SK-N-SH (cell line): ENCODE data around the gene ZMPSTE24.

Experiments
- CTCF ChIP-seq: fragments of 200-600 bp; sonication (generic); IDR thresholded peaks from 2 replicates; pipeline ENCODE4 v1.6.1; 2017; ENCODE audit warnings: antibody characterized with exemption, mild to moderate bottlenecking, moderate library complexity
- MXI1 ChIP-seq: IDR thresholded peaks from 2 replicates; pipeline ENCODE4 v1.6.1; 2012; ENCODE audit warnings: mild to moderate bottlenecking, low read depth, low read length, improper control_type of control experiment
- PBX3 ChIP-seq: IDR thresholded peaks from 2 replicates; pipeline ENCODE4; 2012
- POLR2AphosphoS5 ChIP-seq: IDR thresholded peaks from 2 replicates; pipeline ENCODE4 v1.6.1; 2012; ENCODE audit warnings: low read depth, low read length
- RAD21 ChIP-seq: IDR thresholded peaks from 2 replicates; pipeline ENCODE4 v1.6.1; 2012; ENCODE audit warnings: mild to moderate bottlenecking, low read length

- TF ChIP-seq CTCF = no peak
- no peak for TF ChIP-seq PBX3
- no peak for TF ChIP-seq MXI1
- no peak for TF ChIP-seq RAD21
- TF ChIP-seq POLR2AphosphoS5 = no peak
Measured at GRCh38 chr1:40312238-40313205, 54.5 kb downstream of the ZMPSTE24 start.
